NCI-H2081 treated with DMSO at 0.1 percent for 48 hours (cell line): Measurements from ENCODE around the gene POTEC.
"Not testable (repeated sequence)": the region's sequence is repeated elsewhere in the genome, so short reads cannot be mapped to it uniquely, and the experiment has no call there.

Experiments
- DNase-seq: peaks from one replicate; lab custom pipeline; 2025; lab: John Stamatoyannopoulos, UW

The POTEC gene

DNA sequence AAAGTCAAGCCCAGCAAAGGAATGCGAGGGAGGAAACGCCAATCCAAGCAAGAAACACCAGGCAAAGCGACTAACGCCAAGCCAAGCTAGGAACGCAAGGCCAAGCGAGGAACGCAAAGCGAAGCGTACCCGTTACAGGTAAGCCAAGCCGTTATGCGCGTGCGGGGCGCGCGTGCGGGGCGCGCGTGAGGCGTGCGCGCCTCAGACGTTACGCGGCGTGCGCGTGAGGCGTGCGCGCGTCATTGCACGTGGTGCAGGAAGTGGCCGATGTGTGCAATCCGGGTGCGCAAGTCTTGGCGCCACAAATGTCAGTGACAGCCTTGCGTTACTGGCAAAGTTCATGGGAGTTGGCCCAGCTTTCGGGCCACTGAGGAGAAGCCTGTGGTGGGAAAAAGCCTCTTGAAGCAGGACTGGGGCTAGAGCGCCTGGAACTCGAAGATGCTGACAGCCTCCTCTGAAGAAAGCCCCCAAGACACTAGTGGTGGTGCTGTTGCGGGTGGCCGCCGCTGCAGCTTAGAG is at the start of gene POTEC:
Gene POTEC (minus strand): TSS at position 155 of the 519 bp plus-strand sequence. CDS start 454 bp downstream, outside the sequence.
- not testable (repeated sequence) for DNase-seq

- DNase-seq: no peak
Measured at GRCh38 chr18:14577971-14578370, 34.6 kb upstream of the POTEC start.

DNA sequence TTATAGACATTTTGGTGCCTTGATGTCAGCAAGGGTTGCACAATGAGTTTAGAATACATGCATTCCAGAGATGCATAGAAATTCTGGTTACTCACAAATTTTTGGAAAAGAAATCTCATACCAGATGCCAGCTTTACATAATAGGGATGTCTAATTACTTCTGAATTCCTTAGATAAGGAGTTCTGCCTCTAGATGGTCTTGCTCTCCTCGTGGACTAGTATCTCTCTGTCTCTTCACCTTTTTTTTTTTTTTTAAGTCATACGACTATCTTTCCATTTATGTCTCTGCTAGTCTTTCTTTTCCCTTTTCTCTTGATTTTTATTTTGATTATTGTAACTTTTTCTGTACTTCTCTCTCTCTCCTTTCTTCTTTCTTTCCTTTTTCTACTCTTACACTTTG is 16.1 kb upstream of the POTEC start:
- not testable (repeated sequence) for DNase-seq

GRCh38 chr18:14531659-14532058 is 11.7 kb downstream of the POTEC start:
- DNase-seq: not testable (repeated sequence)

DNA sequence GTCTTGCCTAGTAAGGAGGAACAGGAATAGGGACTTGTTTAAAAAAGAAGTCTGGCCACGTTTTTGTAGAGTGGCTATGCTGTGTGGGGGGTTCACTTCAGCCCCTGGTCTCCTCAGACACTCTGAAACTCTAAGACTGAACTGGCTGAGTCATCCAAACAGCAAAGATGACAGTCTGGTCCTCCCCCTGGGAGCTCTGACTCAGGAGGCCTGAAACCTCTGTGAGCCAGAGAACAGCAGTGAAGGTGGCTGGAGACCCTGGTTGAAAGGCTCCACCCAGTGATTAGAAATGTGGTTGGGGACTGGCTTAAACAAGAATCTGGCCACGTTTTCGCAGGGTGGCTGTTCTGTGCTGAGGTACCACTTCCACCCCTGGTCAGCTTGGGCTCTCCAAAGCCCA is 32.7 kb downstream of the POTEC start:
- DNase-seq: not testable (repeated sequence)

DNA sequence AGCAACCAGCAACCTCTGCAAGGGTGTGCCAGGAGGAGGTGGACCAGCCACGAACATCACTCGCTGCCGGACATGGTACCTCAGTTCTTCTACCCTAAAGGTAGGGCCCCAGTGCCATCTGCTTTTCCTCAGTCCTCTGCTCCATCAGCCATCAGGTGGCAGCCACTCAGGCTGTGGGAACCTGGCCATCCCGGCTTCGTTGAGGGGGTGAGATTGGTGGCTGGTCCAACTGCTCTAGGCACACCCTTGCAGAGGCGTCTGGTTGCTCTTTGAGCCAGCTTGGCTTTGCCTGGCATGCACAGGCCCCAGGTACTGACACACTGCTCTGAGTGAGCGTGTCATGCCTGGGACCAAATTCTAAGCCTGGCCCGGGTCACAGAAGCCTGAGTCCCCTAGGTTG is 39.7 kb downstream of the POTEC start:
- not testable (repeated sequence) for DNase-seq

GRCh38 chr18:14501894-14502293 is 41.5 kb downstream of the POTEC start:
- DNase-seq: not testable (repeated sequence)

DNA sequence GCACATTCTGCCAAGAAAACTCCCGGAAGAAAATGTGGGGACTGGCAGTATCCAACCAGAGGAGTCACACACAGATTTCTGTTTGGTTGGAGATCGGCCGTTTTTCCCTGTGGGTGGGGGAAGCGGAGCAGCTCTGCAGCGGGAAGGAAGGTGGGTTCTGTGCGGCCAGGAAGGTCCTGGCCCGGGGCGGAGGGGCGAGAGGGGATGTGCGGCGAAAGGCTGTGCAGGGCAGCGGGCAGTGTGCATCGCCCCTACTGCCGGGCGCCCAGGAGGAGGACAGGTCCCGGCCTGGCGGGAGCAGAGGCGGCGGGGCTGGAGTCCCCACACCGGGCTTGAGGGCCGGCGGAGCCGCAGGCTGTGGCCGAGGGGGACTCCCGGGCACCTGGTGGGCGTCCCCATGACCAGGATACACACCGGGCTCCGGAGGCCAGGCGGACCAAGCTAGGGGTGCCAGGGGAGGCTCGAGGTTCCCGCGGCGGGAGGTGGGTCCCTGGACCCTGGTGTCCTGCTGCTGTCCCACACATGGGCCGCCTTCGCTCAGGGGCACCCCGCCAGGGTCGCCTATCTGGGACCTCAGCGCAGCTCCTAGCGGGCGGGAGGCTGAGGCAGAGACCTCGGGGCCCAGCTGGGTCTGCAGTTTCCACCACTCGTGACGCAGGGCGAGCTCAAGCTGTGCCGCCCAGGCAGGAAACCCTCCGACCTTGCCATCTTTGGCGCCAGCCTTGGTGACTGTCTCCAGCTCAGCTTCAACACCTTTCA is 54.0 kb downstream of the POTEC start:
- not testable (repeated sequence) for DNase-seq

DNA sequence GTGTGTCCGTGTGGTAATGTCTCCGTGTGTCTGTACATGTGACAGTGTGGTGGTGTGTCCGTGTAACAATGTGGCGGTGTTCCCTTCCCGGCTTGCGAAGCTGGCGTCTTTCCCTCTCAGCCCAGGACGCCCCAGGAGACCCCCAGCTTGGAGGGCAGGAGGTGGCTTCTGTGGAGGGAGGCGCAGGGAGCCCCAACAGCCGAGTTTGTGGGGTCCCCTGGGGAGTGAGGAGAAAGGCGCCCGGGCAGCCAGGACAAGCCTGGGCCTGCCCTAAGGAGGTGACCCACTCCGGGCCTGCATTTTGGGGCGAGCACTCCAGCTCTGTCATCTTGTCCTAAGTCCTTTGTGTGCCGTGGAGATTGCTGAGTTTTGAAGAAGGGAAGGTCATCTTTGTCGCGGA is 54.6 kb downstream of the POTEC start:
- DNase-seq: not testable (repeated sequence)

DNA sequence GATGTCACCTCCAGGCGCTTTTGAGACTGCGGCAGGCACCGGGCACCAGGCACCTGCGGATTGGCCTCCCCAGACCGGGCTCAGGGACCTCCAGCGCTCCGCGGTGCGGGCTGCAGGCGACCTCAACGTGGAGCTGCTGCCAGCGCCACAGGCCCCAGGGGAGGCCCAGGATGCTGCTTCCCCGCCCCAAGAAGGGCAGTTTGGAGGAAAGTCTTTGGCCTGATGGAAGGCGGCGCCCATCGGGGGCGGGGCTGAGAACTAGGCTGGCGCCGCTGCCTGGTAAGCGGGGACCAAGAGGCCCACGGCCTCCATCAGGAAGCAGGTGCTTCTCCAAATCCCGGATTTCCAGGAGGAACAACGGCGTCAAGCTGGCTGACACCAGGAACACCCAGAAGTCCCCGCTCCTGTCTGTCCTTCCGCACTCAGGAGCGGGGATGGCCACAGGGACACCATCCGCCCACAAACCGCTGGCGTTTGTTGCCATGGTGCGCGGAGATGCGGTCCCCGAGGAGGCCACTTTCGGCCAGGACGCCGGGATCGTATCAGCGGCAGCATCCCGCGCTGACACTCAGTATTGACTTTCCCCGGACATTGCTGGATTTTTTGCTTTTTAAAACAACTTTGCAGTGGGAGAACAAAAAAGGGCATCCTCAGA is 56.3 kb downstream of the POTEC start:
- DNase-seq: not testable (repeated sequence)

DNA sequence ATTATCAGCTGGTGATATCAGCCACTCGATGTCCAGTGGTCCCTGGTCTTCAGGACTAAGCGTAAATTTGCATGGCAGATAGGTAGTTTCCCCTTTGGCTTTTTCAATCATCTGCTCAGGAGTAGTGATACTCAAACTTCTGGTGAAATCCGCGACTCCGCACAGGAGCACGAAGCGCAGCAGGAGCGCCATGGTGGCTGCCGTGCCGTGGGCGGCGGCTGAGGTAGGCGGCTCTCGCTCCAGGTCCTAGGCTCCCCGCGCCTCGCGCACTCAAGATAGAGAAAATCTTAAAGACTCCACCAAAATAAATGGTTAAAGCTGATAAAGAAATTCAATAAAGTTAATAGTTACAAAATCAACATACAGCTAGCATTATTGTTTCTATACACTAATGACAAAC is 64.3 kb downstream of the POTEC start:
- DNase-seq: not testable (repeated sequence)

DNA sequence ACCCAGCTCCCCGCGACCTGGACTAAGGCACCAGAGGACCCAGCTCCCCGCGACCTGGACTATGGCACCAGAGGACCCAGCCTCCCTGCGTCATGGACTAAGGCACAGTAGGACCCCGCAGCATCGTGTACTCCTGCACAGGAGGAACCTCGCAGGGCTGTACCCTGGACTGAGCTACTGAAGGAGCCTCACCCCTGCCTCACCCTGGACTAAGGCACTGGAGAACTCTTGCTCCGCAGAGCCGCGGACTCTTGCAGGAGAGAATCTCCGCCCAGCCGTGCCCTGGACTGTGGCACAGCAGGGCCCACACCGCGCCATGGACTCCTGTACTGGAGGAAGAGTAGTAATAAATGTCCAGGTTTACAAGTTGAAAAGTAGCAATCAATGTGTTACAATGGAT is 67.9 kb downstream of the POTEC start:
- not testable (repeated sequence) for DNase-seq

DNA sequence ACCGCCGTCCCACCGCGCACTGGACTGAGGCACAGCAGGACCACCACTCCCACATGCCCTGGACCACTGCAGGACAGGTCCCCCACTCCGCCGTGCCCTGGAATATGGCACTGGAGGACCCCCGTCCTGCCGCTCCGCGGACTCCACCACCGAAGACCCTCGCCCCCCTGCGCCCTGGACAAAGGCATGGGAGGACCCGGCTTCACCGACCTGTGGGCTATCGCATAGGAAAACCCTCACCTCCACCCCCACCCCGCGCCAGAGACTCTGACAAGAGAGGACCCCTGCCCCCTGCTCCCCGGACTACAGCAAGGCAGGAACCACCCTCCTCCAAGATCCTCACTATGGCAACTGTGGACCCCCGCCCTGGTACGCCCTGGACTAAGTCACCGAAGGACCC is 68.6 kb downstream of the POTEC start:
- DNase-seq: not testable (repeated sequence)

DNA sequence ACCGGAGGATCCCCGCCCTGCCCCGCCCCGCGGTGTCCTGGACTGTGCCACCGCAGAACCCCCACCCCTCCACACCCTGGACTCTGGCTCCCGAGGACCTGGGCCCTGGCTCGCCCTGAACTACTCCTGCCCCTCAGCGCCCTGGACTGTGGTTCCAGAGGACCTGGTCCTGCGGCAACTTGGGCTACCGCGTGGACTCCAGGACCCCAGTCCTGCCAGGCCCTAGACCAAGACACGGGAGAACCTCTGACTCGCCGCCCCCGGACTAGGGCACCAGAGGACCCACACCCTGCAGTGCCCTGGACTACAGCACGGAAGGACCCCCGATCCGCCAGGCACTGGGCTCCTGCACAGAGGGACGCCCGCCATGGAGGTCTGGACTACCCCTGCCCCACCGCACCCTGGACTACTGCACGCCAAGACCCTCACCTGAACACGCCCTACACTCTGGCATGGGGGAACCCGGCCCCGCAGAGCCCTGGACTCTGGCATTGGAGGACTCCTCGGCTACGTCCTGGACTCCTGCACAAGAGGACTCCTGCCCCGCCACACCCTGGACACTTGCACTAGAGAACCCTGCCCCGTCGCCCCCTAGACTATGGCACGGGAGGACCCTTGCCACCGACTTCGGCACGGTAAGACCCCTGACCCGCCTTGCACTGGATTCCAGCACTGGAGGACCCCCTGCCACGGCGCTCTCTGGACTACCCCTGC is 69.2 kb downstream of the POTEC start:
- DNase-seq: not testable (repeated sequence)

DNA sequence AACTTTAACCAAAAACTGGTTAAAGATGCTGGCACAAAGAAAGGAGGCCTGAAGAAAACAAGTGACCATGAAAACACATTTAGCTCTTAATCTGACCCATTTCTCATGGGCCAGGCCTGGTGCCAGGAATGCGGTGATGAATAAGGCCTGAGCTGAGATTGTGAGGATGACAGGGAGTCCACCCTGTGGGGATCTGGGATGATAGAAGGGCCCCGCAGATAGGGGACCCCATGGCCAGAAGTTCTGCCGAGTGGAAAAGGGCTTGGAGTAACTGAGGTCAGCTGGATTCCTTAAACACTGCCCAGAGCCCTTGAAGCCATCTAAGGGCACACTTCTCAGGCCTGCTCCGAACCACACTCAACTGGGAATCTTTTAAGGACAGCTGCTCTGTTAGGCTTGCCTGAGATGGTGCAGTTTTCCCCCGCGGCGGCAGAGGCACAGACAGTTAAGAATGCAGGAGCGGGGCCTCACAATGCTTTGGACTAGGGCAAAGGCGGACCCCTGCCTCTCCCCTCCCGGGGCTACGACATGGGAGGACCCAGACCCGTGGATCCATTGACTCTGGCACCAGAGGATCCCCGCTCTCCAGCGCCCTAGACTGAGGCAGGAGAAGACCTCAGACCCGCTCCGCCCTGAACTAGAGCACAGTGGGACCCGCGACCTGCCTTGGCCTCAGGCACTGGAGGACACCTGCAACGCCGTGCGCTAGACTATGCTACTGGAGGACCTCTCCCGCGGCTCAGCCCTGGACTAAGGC is 70.0 kb downstream of the POTEC start:
- DNase-seq: not testable (repeated sequence)

- DNase-seq: not testable (repeated sequence)
Measured at GRCh38 chr18:14471286-14471685, 72.1 kb downstream of the POTEC start.

GRCh38 chr18:14470446-14470845 is 73.0 kb downstream of the POTEC start:
- DNase-seq: not testable (repeated sequence)

DNA sequence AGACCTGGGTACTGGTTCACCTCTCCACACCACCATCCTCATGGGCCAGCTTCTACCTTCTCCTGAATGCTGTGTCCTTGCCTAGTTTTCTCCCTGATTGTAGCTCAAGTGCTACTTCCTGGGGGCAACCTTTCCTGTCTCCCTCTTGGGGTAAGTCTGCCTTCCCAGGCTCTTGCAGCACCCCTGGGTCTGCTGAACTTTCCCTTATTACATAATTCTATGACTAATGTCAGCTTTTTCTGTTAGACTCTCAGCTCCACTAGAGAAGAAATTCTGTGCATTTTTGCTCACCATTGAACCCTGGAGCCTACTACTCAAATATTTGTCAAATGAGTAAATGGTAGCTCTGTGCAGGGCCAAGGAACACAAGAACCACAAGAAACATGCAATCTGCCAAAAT is 73.4 kb downstream of the POTEC start:
- DNase-seq: not testable (repeated sequence)

- DNase-seq: not testable (repeated sequence)
Measured at GRCh38 chr18:14465989-14466388, 77.4 kb downstream of the POTEC start.
